Suprapubic skin (tissue), 4 donors: Measurements from ENCODE around the gene EPHA10. TPM values are rescaled to one million over a fixed set of nuclear protein-coding genes. Genes with fewer than 3 reads are reported as not detected.
"Not testable (repeated sequence)": the region's sequence is repeated elsewhere in the genome, so short reads cannot be mapped to it uniquely, and the experiment has no call there.

Experiments
- DNase-seq, 2 donors: peaks; one replicate each; pipeline ENCODE4 v3.0.0-alpha.2; 2019; ENCODE audit warnings: low spot score in 2 of 2
- H3K27ac ChIP-seq: fragments of 200-600 bp; sonication (generic); one replicate; pipeline ENCODE4 v1.5.1; 2019
- H3K27me3 ChIP-seq: fragments of 200-600 bp; sonication (generic); one replicate; pipeline ENCODE4 v1.5.1; 2019
- H3K36me3 ChIP-seq: fragments of 200-600 bp; sonication (generic); one replicate; pipeline ENCODE4 v1.5.1; 2019
- H3K4me1 ChIP-seq: fragments of 200-600 bp; sonication (generic); one replicate; pipeline ENCODE4 v1.5.1; 2019
- H3K4me3 ChIP-seq: fragments of 200-600 bp; sonication (generic); one replicate; pipeline ENCODE4 v1.5.1; 2019; ENCODE audit warnings: mild to moderate bottlenecking
- H3K9me3 ChIP-seq: fragments of 200-600 bp; sonication (generic); one replicate; pipeline ENCODE4 v1.5.1; 2019
- EP300 ChIP-seq: sonication (generic); formaldehyde crosslinking; IDR thresholded peaks from one replicate; pipeline ENCODE4 v1.6.1; 2017; ENCODE audit warnings: antibody characterized with exemption
- POLR2A ChIP-seq, 2 donors: fragments of 450-650 bp; IDR thresholded peaks; one replicate each; pipeline ENCODE4 v1.6.1; 2017; ENCODE audit warnings: antibody characterized with exemption in 2 of 2, mild to moderate bottlenecking in 2 of 2, moderate library complexity in 2 of 2
- POLR2AphosphoS5 ChIP-seq, 3 donors: sonication (generic); formaldehyde crosslinking; IDR thresholded peaks; one replicate each; pipeline ENCODE4 v1.6.1; 2017; ENCODE audit warnings: antibody characterized with exemption in 3 of 3
- WGBS: methylation state at CpG from one replicate; pipeline ENCODE4 v1.1.5; 2018; 5-methylcytosine and 5-hydroxymethylcytosine counted together
- total RNA-seq, 4 donors: library from RNA; depleted of rRNA; stranded (reverse); fragments of >200 nt; gene quantifications; one replicate each; pipeline ENCODE4 v1.1.0, GENCODE V29; 2016
- TF ChIP-seq, protein P1 (sequence below), 2 donors: fragments of 200-600 bp in 1 of 2; fragments of 450-650 bp in 1 of 2; sonication (generic) in 1 of 2; IDR thresholded peaks; one replicate each; pipeline ENCODE4 v1.5.1; 2016 to 2019; ENCODE audit warnings: antibody characterized with exemption in 2 of 2, mild to moderate bottlenecking in 1 of 2, moderate library complexity in 1 of 2

The EPHA10 gene
- total RNA-seq, 4 donors from 2014 or later = 0.23 to 0.34 TPM; not detected in 2

DNA sequence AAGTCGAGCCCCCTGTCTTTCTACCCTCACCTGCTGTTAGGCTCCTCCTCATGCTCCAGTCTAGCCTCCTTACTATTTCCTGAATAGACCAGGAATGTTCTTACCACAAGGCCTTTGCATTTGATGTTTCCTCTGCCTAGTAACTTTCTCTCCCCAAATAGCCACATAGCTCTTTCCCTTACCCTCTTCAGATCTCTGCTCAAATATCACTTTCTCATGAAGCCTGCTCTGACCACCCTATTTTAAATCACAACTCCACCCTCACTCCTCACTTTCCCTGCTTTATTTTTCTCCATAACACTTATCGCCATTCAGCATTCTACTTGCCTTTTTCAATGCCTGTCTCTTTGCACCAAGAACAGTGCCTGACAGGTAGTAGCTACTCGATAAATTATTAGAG, 79.2 kb downstream of the EPHA10 start:
- Histone ChIP-seq H3K27me3 (no peaks in the 10 kb centered on the region), H3K9me3 (no peaks in the 10 kb centered on the region), H3K4me1 (peaks cover 20% of the 10 kb centered on the region), H3K4me3 (no peak overlapping the region), H3K36me3 (peaks cover 59% of the 10 kb centered on the region), H3K27ac (no peak overlapping the region)
- TF ChIP-seq EP300 = no peak
- TF ChIP-seq POLR2A (IDR thresholded peaks at IDR 0.05) = no peak
- TF ChIP-seq, protein P1, sequence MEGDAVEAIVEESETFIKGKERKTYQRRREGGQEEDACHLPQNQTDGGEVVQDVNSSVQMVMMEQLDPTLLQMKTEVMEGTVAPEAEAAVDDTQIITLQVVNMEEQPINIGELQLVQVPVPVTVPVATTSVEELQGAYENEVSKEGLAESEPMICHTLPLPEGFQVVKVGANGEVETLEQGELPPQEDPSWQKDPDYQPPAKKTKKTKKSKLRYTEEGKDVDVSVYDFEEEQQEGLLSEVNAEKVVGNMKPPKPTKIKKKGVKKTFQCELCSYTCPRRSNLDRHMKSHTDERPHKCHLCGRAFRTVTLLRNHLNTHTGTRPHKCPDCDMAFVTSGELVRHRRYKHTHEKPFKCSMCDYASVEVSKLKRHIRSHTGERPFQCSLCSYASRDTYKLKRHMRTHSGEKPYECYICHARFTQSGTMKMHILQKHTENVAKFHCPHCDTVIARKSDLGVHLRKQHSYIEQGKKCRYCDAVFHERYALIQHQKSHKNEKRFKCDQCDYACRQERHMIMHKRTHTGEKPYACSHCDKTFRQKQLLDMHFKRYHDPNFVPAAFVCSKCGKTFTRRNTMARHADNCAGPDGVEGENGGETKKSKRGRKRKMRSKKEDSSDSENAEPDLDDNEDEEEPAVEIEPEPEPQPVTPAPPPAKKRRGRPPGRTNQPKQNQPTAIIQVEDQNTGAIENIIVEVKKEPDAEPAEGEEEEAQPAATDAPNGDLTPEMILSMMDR (IDR thresholded peaks at IDR 0.05) = no peak
- TF ChIP-seq POLR2AphosphoS5 (IDR thresholded peaks at IDR 0.05) = no peak
- no peak for DNase-seq
- 86% methylated on average over 3 of the region's 3 CpGs for WGBS

DNA sequence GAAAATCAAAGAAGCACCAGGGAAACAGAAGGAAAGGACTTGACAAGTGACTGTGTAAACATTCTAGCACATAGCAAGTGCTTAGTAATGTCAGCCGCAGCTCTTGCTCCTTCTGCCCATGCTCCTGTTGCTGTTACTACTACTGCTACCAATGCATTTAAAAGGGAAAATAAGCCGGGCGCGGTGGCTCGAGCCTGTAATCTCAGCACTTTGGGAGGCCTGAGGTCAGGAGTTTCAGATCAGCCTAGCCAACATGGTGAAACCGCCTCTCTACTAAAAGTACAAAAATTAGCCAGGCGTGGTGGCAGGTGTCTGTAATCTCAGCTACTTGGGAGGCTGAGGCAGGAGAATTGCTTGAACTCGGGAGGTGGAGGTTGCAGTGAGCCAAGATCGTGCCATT, 80.7 kb downstream of the EPHA10 start:
- H3K27me3 ChIP-seq, H3K4me3 ChIP-seq, H3K9me3 ChIP-seq, H3K27ac ChIP-seq, H3K4me1 ChIP-seq, DNase-seq: not testable (repeated sequence)
- peaks cover 65% of the 10 kb centered on the region for H3K36me3 ChIP-seq
- 93% methylated on average over 9 of the region's 9 CpGs for whole genome bisulfite sequencing

DNA sequence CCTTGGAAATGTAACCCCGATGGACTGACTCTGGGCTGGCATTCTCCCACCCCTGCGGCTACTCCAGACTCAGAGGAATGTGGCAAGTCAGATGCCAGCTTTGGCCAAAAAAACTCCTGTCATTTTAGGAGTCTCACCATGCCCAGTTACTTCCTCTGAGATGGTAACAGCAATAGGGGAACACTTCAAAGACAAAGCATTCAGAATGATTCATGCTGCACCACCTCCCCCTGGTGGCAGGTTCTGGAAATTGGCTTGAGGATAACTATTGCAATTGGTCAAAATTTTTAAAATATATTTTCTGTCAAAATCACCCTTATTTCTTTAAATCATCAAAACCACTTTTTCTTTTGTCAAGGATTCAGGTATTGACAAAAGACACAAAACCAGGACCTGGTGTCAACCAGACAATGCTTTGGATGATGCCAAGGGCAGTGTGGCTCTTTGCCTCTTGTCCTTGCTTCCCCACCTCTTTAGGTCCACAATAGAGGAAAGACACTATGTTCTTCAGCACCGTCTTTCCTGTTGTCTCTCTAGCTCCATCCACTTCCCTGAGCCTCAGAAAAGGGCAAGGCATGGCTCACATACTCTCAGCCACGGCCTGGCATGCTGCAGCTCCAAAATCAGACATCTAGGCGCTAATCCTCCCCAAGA, 82.5 kb downstream of the EPHA10 start:
- no peak overlapping the region for H3K27ac ChIP-seq
- H3K4me1 ChIP-seq = no peaks in the 10 kb centered on the region
- no peak overlapping the region for H3K4me3 ChIP-seq
- DNase-seq = peak in 1 of 2 donors; percentile 86
- WGBS = 60% methylated on average over 5 of the region's 5 CpGs
- TF ChIP-seq, protein P1 (IDR thresholded peaks at IDR 0.05) = peak; percentile 81 to 87
- no peak for TF ChIP-seq EP300
- H3K36me3 ChIP-seq = peaks cover 59% of the 10 kb centered on the region
- no peaks in the 10 kb centered on the region for H3K9me3 ChIP-seq
- H3K27me3 ChIP-seq = no peaks in the 10 kb centered on the region

DNA sequence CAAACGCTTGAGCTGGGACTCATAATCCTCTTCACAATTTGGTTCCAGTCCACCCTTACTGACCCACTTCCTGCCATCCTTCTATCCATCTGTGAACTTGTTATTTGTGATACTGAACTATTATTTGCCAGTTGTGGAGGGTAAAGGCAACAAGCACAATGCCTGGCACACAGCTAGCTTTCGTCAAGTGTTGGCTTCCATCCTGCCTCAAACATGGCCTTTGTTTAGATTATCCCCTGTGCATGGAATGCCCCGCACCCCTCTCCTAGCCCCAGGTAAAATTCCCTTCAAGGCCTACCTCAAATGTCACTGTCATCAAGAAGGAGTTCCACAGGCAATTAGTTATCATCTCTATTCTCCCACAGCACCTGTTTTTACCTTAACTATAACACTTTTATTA, 84.0 kb downstream of the EPHA10 start:
- Histone ChIP-seq H3K4me1 (peaks cover under 1% of the 10 kb centered on the region), H3K4me3 (no peak overlapping the region), H3K27me3 (no peaks in the 10 kb centered on the region), H3K27ac (no peak overlapping the region), H3K36me3 (peaks cover 47% of the 10 kb centered on the region), H3K9me3 (no peaks in the 10 kb centered on the region)
- DNase-seq = no peak
- TF ChIP-seq, protein P1 (IDR thresholded peaks at IDR 0.05) = no peak
- TF ChIP-seq POLR2A (IDR thresholded peaks at IDR 0.05) (no peak), EP300 (no peak), POLR2AphosphoS5 (IDR thresholded peaks at IDR 0.05) (no peak)
- WGBS = 71% methylated on average over 3 of the region's 3 CpGs

DNA sequence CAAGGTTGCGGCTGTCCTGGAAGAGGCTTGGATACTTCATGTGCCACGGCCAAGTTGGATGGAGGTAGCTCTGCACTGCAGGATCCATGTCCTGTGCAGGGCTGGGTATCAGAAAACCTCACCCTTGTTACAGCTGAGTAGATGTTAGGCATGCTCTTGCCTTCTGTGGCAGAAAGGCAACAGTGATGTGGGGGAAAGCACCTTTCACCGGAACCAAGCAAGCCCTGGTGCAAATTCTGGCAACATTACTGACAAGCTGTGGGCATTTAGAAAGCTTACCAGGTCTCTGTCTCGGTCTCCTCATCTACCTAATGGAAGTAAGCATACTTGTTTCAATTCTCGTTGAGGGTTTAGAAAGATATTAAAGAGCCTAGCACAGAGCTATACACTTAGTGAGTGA, 87.1 kb downstream of the EPHA10 start:
- H3K27me3 ChIP-seq = peaks cover 2% of the 10 kb centered on the region
- DNase-seq = no peak
- no peak overlapping the region for H3K27ac ChIP-seq
- TF ChIP-seq POLR2AphosphoS5 (IDR thresholded peaks at IDR 0.05) = no peak
- H3K4me3 ChIP-seq = no peak overlapping the region
- 89% methylated on average over 3 of the region's 5 CpGs for WGBS
- H3K36me3 ChIP-seq = peaks cover 16% of the 10 kb centered on the region
- no peaks in the 10 kb centered on the region for H3K9me3 ChIP-seq
- H3K4me1 ChIP-seq = peaks cover 5% of the 10 kb centered on the region

DNA sequence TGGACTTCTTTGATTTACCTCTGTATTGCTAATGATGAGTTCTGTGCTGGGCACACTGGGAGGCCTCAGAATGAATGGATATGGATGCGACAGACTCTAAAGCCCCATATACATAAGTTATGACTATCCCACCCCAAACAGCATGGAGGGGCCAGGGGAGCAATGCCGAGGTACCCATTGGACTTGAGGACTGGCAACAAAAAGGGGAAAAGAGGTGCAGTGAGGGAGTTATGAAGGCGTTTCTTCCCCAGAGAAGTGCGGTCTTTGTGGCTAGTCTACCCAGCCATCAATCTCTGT, 87.8 kb downstream of the EPHA10 start:
- TF ChIP-seq POLR2A (IDR thresholded peaks at IDR 0.05) (no peak), POLR2AphosphoS5 (IDR thresholded peaks at IDR 0.05) (no peak), EP300 (no peak)
- TF ChIP-seq, protein P1 (IDR thresholded peaks at IDR 0.05) = no peak
- 66% methylated on average over 4 of the region's 4 CpGs for WGBS
- H3K4me3 ChIP-seq = no peak overlapping the region
- H3K27ac ChIP-seq = no peak overlapping the region
- DNase-seq = no peak
- H3K9me3 ChIP-seq = no peaks in the 10 kb centered on the region
- H3K27me3 ChIP-seq = peaks cover 10% of the 10 kb centered on the region
- peaks cover 5% of the 10 kb centered on the region for H3K4me1 ChIP-seq
- H3K36me3 ChIP-seq = peaks cover 13% of the 10 kb centered on the region
